ENCODE data around the gene LYL1. TPM values are rescaled to one million over a fixed set of nuclear protein-coding genes. Genes with fewer than 3 reads are reported as not detected.

Gene LYL1
- total RNA-seq, 1 experiment from 2014 or later, result 0.63 TPM

DNA sequence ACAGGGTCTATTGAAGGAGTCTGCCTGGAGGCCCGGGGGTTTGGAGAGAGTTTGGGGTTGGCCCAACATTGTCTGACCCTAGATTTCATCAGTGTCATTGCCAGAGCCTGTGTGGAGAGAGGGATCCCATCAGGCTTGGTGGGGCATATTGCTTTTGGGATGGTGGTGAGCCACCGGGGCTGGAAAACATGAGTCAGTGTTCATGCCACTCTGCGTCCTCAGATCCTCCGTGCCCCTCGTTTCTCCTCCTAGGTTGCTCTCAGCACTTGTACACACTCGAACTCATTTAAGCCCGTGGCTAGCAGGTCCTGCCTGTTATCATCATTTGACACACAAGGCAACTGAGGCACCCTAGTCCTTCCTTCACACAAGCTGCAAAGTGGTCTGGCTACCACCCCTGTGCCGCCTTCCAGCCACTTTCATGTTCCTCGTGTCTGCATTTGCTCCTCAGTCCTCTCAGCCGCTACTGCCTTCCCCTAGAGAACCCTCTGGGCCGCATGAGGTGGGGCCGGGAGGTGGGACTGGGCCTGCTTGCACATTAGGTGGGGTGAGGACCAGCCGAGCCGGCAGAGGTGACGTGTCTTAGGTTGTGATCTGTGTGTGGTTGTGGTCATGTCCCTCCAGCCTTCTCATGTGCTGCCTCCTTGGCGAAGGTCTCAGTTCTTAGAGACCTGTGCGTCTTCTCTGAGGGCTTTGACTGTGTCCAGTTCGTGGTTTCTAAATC is 19.1 kb upstream of the LYL1 start:
- H3K18ac ChIP-seq (ENCODE audit: insufficient read length, low read depth, low read length), result no peak overlapping the region
- H3K27me3 ChIP-seq (ENCODE audit: insufficient read depth, low read length), result no peaks in the 10 kb centered on the region
- H3K23ac ChIP-seq (ENCODE audit: insufficient read length, low read depth, low read length), result no peak overlapping the region
- H2BK5ac ChIP-seq (ENCODE audit: insufficient read length, low read length), result no peak overlapping the region
- no peak overlapping the region for H2BK12ac ChIP-seq (ENCODE audit: insufficient read length, low read depth, low read length)
- H4K91ac ChIP-seq (ENCODE audit: insufficient read length, low read depth, low read length), result no peak overlapping the region
- H3K4me3 Mint-ChIP-seq, result peak overlapping the region in 1 of 2 experiments; percentile 49; a peak in 1 of 5 replicates
- H2AFZ ChIP-seq (ENCODE audit: low read length), result no peak overlapping the region
- no peaks in the 10 kb centered on the region for H3K9me3 ChIP-seq (ENCODE audit: control insufficient read depth, low read depth, low read length)
- no peak overlapping the region for H3K9ac ChIP-seq (ENCODE audit: extremely low read depth, insufficient read length, low read length)
- H3K23me2 ChIP-seq (ENCODE audit: insufficient read length, low read depth, low read length, poor library complexity, severe bottlenecking), result peaks cover 5% of the 10 kb centered on the region
- no peak overlapping the region for H3K27ac ChIP-seq (ENCODE audit: insufficient read length, low read depth, low read length)
- H3K14ac ChIP-seq (ENCODE audit: insufficient read depth, low read length), result no peak overlapping the region
- no peak overlapping the region for H3K4me2 ChIP-seq (ENCODE audit: insufficient read depth, insufficient read length, low read length)
- H2BK15ac ChIP-seq (ENCODE audit: low read depth, low read length), result no peak overlapping the region
- H3K36me3 Mint-ChIP-seq (ENCODE audit: insufficient read depth in 1 of 3, low read depth in 3 of 3), result peaks cover 5 to 48% (median 36%) of the 10 kb centered on the region in 3 experiments; a peak in 5 of 7 replicates
- no peak for TF ChIP-seq CTCF (conservative IDR thresholded peaks at IDR 0.05)
- no peak overlapping the region for H2BK20ac ChIP-seq (ENCODE audit: low read depth, low read length, poor library complexity, severe bottlenecking)
- H2AK5ac ChIP-seq (ENCODE audit: insufficient read length, low read length), result no peak overlapping the region
- no peaks in the 10 kb centered on the region for H4K20me1 ChIP-seq (ENCODE audit: control insufficient read depth, insufficient read depth, insufficient read length)
- H3K4ac ChIP-seq (ENCODE audit: low read depth, low read length), result no peak overlapping the region
- DNase-seq, result no peak
- no peak overlapping the region for H3K56ac ChIP-seq (ENCODE audit: insufficient read length, low read depth, low read length)
- H3K9me3 Mint-ChIP-seq, result no peaks in the 10 kb centered on the region; a peak in 1 of 5 replicates
- no CpG with 5 or more reads among the region's 18 CpGs for WGBS (ENCODE audit: extremely low coverage, insufficient read length, low lambda C conversion rate)
- H4K8ac ChIP-seq (replicated peaks; ENCODE audit: insufficient read length, low read depth, low read length), result no peak overlapping the region
- H3K27ac Mint-ChIP-seq, result peak overlapping the region in 1 of 3 experiments; percentile 3; a peak in 4 of 7 replicates
- peaks cover 11% of the 10 kb centered on the region; the same call in 1 of the 2 replicates for H3K4me1 ChIP-seq (ENCODE audit: insufficient read depth, low read length)
- peaks cover 45 to 48% of the 10 kb centered on the region in 2 experiments for H3K4me1 Mint-ChIP-seq
- no peak overlapping the region for H4K5ac ChIP-seq (ENCODE audit: insufficient read length, low read depth, low read length)
- no peak overlapping the region for H3T11ph ChIP-seq (ENCODE audit: low read length)
- peaks cover 63% of the 10 kb centered on the region for H3K79me2 ChIP-seq (ENCODE audit: insufficient read depth, low read length)
- H3K27me3 Mint-ChIP-seq (ENCODE audit: low read depth), result no peaks in the 10 kb centered on the region
- no peak overlapping the region for H2BK120ac ChIP-seq (ENCODE audit: low read depth, low read length, poor library complexity, severe bottlenecking)
- H3K79me1 ChIP-seq (ENCODE audit: insufficient read depth, low read depth, low read length, poor library complexity, severe bottlenecking), result peaks cover 2% of the 10 kb centered on the region

All from H9 (cell line).